ENCODE results near the gene C14orf119. TPM values are rescaled to one million over a fixed set of nuclear protein-coding genes. Genes with fewer than 3 reads are reported as not detected.

C14orf119 gene
- total RNA-seq, 2 experiments from 2014 or later = 42.4 to 44.5 TPM

DNA sequence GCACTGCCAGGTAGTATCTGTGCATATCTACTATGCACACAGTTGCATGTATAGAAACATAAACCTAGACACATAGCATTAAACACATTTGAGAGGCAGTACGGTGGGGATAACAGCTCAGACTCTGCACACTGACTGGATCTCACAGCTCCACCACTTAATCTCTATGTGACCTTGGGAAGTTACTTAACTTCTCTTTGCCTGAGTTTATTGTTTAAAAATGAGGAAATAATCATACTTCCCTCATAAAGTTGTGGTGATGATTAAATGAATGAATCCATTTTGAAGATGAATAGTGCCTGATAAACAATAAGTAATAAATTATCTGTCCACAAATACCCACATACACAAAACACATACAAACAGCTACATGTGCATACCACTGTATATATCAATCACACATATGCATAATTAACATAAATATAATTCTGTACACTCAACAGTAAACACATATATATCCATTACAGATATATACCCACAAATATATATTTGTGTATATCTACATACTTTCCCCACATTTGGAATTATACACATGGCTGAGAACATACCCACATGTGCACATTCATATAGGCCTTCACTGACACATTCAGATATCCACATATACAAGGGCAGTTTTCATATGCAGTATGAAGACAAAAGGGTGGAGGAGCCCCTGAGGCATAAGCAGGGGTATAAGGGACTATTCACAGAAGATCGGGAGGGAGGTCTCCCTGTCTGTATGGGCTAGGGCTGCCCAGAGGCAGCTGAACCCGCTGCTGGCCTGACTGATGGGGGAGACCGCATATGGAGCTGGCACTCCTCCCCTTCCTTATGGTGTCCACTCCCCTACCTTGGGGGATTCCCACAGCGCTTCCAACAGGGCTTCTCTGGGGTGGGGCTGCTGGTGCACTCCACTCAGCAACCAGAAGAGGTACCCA is 43.9 kb upstream of the C14orf119 start:
- ChIA-PET CTCF (ENCODE audit: unreplicated experiment) (no interaction called here), POLR2A (interaction anchor here (0.6 kb wide), 2 partner anchors 10 to 41 kb away, joined by 3 read pairs; no protein-coding TSS in a partner anchor)
- intact Hi-C loops (cut with micrococcal nuclease; ENCODE audit: unreplicated experiment) = loop anchor here (10.0 kb wide), 1 partner anchor 477 kb away; no protein-coding TSS in a partner anchor
- no peaks in the 10 kb centered on the region for H3K79me2 ChIP-seq (ENCODE audit: insufficient read depth, low read depth, low read length)
- no peak overlapping the region for H2AFZ ChIP-seq (ENCODE audit: low read length)
- H3K27ac ChIP-seq (ENCODE audit: low read depth, low read length, poor library complexity, severe bottlenecking) = no peak overlapping the region
- H3K9me2 ChIP-seq (ENCODE audit: insufficient read depth, low read length) = no peaks in the 10 kb centered on the region
- no peak for TF ChIP-seq EZH2phosphoT487 (IDR thresholded peaks at IDR 0.05; ENCODE audit: borderline replicate concordance, low read depth, low read length)
- no peak for DNase-seq (ENCODE audit: low spot score)
- BruUV-seq (replicated peaks) = no TSS peak
- no peak overlapping the region for H3K4me3 ChIP-seq (ENCODE audit: low read depth, low read length, poor library complexity, severe bottlenecking)
- H3K9me3 ChIP-seq (ENCODE audit: low read length) = no peaks in the 10 kb centered on the region
- no peak overlapping the region for H3K4me2 ChIP-seq (ENCODE audit: low read length)
- H3K4me1 ChIP-seq (ENCODE audit: insufficient read depth, low read length, poor library complexity, severe bottlenecking) = peaks cover 5% of the 10 kb centered on the region
- no peaks in the 10 kb centered on the region for H3K36me3 ChIP-seq (ENCODE audit: insufficient read depth, low read length)
- H4K20me1 ChIP-seq (ENCODE audit: insufficient read depth, low read length) = no peaks in the 10 kb centered on the region

DNA sequence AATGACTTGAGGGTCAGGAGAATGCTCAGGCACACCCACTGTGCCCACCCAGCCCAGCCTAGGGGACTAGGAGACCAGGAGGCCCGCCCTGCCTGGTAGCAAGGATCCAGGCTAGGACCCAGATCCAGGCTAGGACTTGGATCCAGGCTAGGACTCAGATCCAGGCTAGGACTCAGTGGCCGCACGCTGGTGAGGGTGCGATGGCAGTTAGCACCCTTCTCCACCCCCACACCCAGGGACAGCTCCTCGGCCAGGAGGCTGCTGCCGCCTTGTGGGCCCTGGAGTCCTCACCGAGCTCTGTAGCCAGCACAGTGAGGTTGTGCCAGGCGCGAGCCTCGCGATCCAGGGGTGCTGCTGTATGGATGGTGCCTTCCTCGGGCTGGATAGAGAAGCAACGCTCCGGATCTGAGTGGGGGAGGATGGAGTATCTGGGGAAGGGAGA is 43.1 kb upstream of the C14orf119 start:
- POLR2A ChIA-PET = interaction anchor here (0.6 kb wide), 1 partner anchor 19 kb away, joined by 4 read pairs; no protein-coding TSS in a partner anchor
- H3K4me1 ChIP-seq (ENCODE audit: insufficient read depth, low read length, poor library complexity, severe bottlenecking) = peaks cover 13% of the 10 kb centered on the region
- H2AFZ ChIP-seq (ENCODE audit: low read length) = no peak overlapping the region
- no peaks in the 10 kb centered on the region for H4K20me1 ChIP-seq (ENCODE audit: insufficient read depth, low read length)
- H3K9me2 ChIP-seq (ENCODE audit: insufficient read depth, low read length) = no peaks in the 10 kb centered on the region
- H3K9me3 ChIP-seq (ENCODE audit: low read length) = no peaks in the 10 kb centered on the region
- no peak overlapping the region for H3K4me3 ChIP-seq (ENCODE audit: low read depth, low read length, poor library complexity, severe bottlenecking)
- H3K79me2 ChIP-seq (ENCODE audit: insufficient read depth, low read depth, low read length) = no peaks in the 10 kb centered on the region
- no peak for DNase-seq (ENCODE audit: low spot score)
- no TSS peak for BruUV-seq (replicated peaks)
- intact Hi-C loops (cut with micrococcal nuclease; ENCODE audit: unreplicated experiment) = loop anchor here (10.0 kb wide), 1 partner anchor 477 kb away; no protein-coding TSS in a partner anchor
- no peaks in the 10 kb centered on the region for H3K36me3 ChIP-seq (ENCODE audit: insufficient read depth, low read length)
- H3K27ac ChIP-seq (ENCODE audit: low read depth, low read length, poor library complexity, severe bottlenecking) = no peak overlapping the region
- CTCF ChIA-PET (ENCODE audit: unreplicated experiment) = no interaction called here
- TF ChIP-seq EZH2phosphoT487 (IDR thresholded peaks at IDR 0.05; ENCODE audit: borderline replicate concordance, low read depth, low read length) = no peak
- TF ChIP-seq, protein P1, sequence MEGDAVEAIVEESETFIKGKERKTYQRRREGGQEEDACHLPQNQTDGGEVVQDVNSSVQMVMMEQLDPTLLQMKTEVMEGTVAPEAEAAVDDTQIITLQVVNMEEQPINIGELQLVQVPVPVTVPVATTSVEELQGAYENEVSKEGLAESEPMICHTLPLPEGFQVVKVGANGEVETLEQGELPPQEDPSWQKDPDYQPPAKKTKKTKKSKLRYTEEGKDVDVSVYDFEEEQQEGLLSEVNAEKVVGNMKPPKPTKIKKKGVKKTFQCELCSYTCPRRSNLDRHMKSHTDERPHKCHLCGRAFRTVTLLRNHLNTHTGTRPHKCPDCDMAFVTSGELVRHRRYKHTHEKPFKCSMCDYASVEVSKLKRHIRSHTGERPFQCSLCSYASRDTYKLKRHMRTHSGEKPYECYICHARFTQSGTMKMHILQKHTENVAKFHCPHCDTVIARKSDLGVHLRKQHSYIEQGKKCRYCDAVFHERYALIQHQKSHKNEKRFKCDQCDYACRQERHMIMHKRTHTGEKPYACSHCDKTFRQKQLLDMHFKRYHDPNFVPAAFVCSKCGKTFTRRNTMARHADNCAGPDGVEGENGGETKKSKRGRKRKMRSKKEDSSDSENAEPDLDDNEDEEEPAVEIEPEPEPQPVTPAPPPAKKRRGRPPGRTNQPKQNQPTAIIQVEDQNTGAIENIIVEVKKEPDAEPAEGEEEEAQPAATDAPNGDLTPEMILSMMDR (conservative IDR thresholded peaks at IDR 0.05; ENCODE audit: low read length) = no peak
- H3K4me2 ChIP-seq (ENCODE audit: low read length) = no peak overlapping the region

DNA sequence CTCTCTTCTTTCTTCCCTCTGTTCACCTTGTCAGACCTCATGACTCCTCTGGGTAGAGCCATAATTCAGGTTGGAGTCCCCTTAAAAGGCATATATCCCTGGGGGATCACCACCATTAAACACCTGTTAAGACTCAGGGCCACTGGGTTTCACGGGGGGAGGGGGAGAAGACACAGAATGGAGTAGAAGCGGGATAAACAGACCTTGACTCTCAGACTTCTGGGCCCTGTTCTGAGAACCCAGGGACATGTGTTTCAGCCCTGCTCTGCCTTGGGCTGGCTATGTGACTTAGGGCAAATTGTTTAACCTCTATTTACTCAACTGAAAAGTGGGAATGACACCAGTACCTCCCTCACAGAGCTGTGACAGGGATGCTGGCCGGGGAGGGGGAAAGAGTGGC is 42.6 kb upstream of the C14orf119 start:
- H3K9me3 ChIP-seq (ENCODE audit: low read length) = no peaks in the 10 kb centered on the region
- ChIA-PET POLR2A (interaction anchor here (0.6 to 1.1 kb wide), 2 partner anchors 18 to 42 kb away, joined by 3 to 4 read pairs; partner anchors contain the start of genes ACIN1 and C14orf119), CTCF (ENCODE audit: unreplicated experiment) (no interaction called here)
- no peaks in the 10 kb centered on the region for H3K9me2 ChIP-seq (ENCODE audit: insufficient read depth, low read length)
- H3K36me3 ChIP-seq (ENCODE audit: insufficient read depth, low read length) = no peaks in the 10 kb centered on the region
- H2AFZ ChIP-seq (ENCODE audit: low read length) = no peak overlapping the region
- no peak overlapping the region for H3K4me2 ChIP-seq (ENCODE audit: low read length)
- no peaks in the 10 kb centered on the region for H3K79me2 ChIP-seq (ENCODE audit: insufficient read depth, low read depth, low read length)
- no peak overlapping the region for H3K27ac ChIP-seq (ENCODE audit: low read depth, low read length, poor library complexity, severe bottlenecking)
- intact Hi-C loops (cut with micrococcal nuclease; ENCODE audit: unreplicated experiment) = loop anchor here (10.0 kb wide), 1 partner anchor 478 kb away; no protein-coding TSS in a partner anchor
- peaks cover 15% of the 10 kb centered on the region for H3K4me1 ChIP-seq (ENCODE audit: insufficient read depth, low read length, poor library complexity, severe bottlenecking)
- TF ChIP-seq, protein P1 (conservative IDR thresholded peaks at IDR 0.05; ENCODE audit: low read length) = no peak
- TF ChIP-seq EZH2phosphoT487 (IDR thresholded peaks at IDR 0.05; ENCODE audit: borderline replicate concordance, low read depth, low read length) = no peak
- BruUV-seq (replicated peaks) = no TSS peak
- H3K4me3 ChIP-seq (ENCODE audit: low read depth, low read length, poor library complexity, severe bottlenecking) = no peak overlapping the region
- DNase-seq (ENCODE audit: low spot score) = no peak
- no peaks in the 10 kb centered on the region for H4K20me1 ChIP-seq (ENCODE audit: insufficient read depth, low read length)

All from OCI-LY7 (cell line).